OCI-LY1 (cell line): ENCODE measurements around the gene PRKG1.

Experiments
- H2AFZ ChIP-seq: fragments of 200-600 bp; sonication (generic), shearing (Covaris generic); 2 replicates; pipeline ENCODE4 v1.6.0; 2014; ENCODE audit warnings: antibody characterized with exemption, mild to moderate bottlenecking, low read length
- H3F3A ChIP-seq: fragments of 200-600 bp; sonication (generic), shearing (Covaris generic); 2 replicates; pipeline ENCODE4 v1.6.0; 2014; ENCODE audit warnings: mild to moderate bottlenecking, antibody characterized with exemption, low read length, moderate library complexity; ENCODE audit not compliant: insufficient read depth
- H3K27ac ChIP-seq: fragments of 200-600 bp; sonication (generic); 2 replicates; pipeline ENCODE4 v1.5.1; 2014; ENCODE audit warnings: low read length, mixed run types, mild to moderate bottlenecking, low read depth; ENCODE audit not compliant: poor library complexity, severe bottlenecking
- H3K27me3 ChIP-seq: fragments of 200-600 bp; sonication (generic); 2 replicates; pipeline ENCODE4 v1.6.0; 2014; ENCODE audit warnings: antibody characterized with exemption, mild to moderate bottlenecking, low read length, moderate library complexity; ENCODE audit not compliant: insufficient read depth
- H3K36me3 ChIP-seq: fragments of 200-600 bp; sonication (generic); 2 replicates; pipeline ENCODE4 v1.6.1; 2014; ENCODE audit warnings: mild to moderate bottlenecking, antibody characterized with exemption, low read length, moderate library complexity, mixed read lengths; ENCODE audit not compliant: insufficient read depth
- H3K4me1 ChIP-seq: fragments of 200-600 bp; sonication (generic); 2 replicates; pipeline ENCODE4 v1.5.1; 2014; ENCODE audit warnings: mild to moderate bottlenecking, low read length, moderate library complexity; ENCODE audit not compliant: insufficient read depth, severe bottlenecking
- H3K4me2 ChIP-seq: fragments of 200-600 bp; sonication (generic), shearing (Covaris generic); 2 replicates; pipeline ENCODE4 v1.6.1; 2014; ENCODE audit warnings: low read length
- H3K4me3 ChIP-seq: fragments of 200-600 bp; sonication (generic); 2 replicates; pipeline ENCODE4 v1.5.1; 2014; ENCODE audit warnings: low read length, low read depth, mild to moderate bottlenecking, mixed read lengths; ENCODE audit not compliant: poor library complexity, severe bottlenecking
- H3K79me2 ChIP-seq: fragments of 200-600 bp; shearing (Covaris generic); 2 replicates; pipeline ENCODE4 v1.6.1; 2016; ENCODE audit warnings: mixed run types, low read length, mixed read lengths; ENCODE audit not compliant: insufficient read depth
- H3K9ac ChIP-seq: fragments of 200-600 bp; sonication (generic), shearing (Covaris generic); 2 replicates; pipeline ENCODE4 v1.6.1; 2014; ENCODE audit warnings: mild to moderate bottlenecking, low read length, mixed read lengths
- H3K9me2 ChIP-seq: fragments of 200-600 bp; sonication (generic), shearing (Covaris generic); 2 replicates; pipeline ENCODE4 v1.6.1; 2014; ENCODE audit warnings: low read depth, mild to moderate bottlenecking, low read length, mixed read lengths
- H3K9me3 ChIP-seq: fragments of 200-600 bp; shearing (Covaris generic); 2 replicates; pipeline ENCODE4 v1.6.1; 2014; ENCODE audit warnings: low read length, mixed read lengths
- H4K20me1 ChIP-seq: fragments of 200-600 bp; sonication (generic), shearing (Covaris generic); 2 replicates; pipeline ENCODE4 v1.6.0; 2016; ENCODE audit warnings: mild to moderate bottlenecking, low read length; ENCODE audit not compliant: insufficient read depth
- EZH2 ChIP-seq: fragments of 200-600 bp; sonication (generic), shearing (Covaris generic); IDR thresholded peaks from 2 replicates; pipeline ENCODE4 v1.8.0; 2017; ENCODE audit warnings: borderline replicate concordance, mixed run types, mild to moderate bottlenecking, antibody characterized with exemption, low read length, moderate library complexity, mixed read lengths
- TF ChIP-seq, protein P1 (sequence below): fragments of 200-600 bp; sonication (generic), shearing (Covaris generic); IDR thresholded peaks from 2 replicates; pipeline ENCODE4 v1.5.1; 2017; ENCODE audit warnings: mild to moderate bottlenecking, antibody characterized with exemption, low read length, moderate library complexity, mixed read lengths

The PRKG1 gene

DNA sequence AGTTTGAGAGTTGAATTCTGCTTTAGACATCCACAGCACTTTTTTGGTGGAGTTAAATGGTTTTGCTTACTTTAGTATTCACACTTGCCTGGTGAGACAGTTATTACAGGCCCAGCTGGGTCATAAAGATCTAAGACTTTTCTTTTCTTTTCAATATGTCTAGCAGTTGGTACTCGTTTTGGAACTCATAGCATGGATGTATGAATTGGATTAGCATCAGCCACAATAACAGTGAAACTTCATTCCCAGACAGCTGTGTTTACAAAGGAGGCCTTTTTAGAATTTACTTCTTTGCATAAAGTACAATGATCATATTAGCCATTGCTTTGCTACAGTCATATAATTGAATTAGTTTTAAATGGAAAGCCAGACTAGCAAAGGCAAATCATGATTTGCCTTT lies 1071.3 kb downstream of the PRKG1 start:
- TF ChIP-seq, protein P1, sequence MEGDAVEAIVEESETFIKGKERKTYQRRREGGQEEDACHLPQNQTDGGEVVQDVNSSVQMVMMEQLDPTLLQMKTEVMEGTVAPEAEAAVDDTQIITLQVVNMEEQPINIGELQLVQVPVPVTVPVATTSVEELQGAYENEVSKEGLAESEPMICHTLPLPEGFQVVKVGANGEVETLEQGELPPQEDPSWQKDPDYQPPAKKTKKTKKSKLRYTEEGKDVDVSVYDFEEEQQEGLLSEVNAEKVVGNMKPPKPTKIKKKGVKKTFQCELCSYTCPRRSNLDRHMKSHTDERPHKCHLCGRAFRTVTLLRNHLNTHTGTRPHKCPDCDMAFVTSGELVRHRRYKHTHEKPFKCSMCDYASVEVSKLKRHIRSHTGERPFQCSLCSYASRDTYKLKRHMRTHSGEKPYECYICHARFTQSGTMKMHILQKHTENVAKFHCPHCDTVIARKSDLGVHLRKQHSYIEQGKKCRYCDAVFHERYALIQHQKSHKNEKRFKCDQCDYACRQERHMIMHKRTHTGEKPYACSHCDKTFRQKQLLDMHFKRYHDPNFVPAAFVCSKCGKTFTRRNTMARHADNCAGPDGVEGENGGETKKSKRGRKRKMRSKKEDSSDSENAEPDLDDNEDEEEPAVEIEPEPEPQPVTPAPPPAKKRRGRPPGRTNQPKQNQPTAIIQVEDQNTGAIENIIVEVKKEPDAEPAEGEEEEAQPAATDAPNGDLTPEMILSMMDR = no peak
- TF ChIP-seq EZH2 = no peak
- Histone ChIP-seq H3K4me1 (no peaks in the 10 kb centered on the region), H3K36me3 (no peaks in the 10 kb centered on the region), H3K27ac (no peak overlapping the region), H3K4me2 (no peak overlapping the region), H3K9me2 (no peaks in the 10 kb centered on the region), H3K79me2 (no peaks in the 10 kb centered on the region), H3F3A (no peaks in the 10 kb centered on the region), H3K27me3 (no peaks in the 10 kb centered on the region), H2AFZ (no peak overlapping the region), H4K20me1 (no peaks in the 10 kb centered on the region), H3K9me3 (no peaks in the 10 kb centered on the region), H3K4me3 (no peak overlapping the region), H3K9ac (no peak overlapping the region)

GRCh38 chr10:52146766-52147165 lies 1072.5 kb downstream of the PRKG1 start:
- Histone ChIP-seq H2AFZ (no peak overlapping the region), H3F3A (no peaks in the 10 kb centered on the region), H3K4me2 (no peak overlapping the region), H3K9ac (no peak overlapping the region), H3K4me3 (no peak overlapping the region), H3K36me3 (no peaks in the 10 kb centered on the region), H3K9me2 (no peaks in the 10 kb centered on the region), H3K9me3 (no peaks in the 10 kb centered on the region), H4K20me1 (no peaks in the 10 kb centered on the region), H3K79me2 (no peaks in the 10 kb centered on the region), H3K27me3 (no peaks in the 10 kb centered on the region), H3K4me1 (no peaks in the 10 kb centered on the region), H3K27ac (no peak overlapping the region)
- TF ChIP-seq, protein P1 = no peak
- TF ChIP-seq EZH2 = no peak

GRCh38 chr10:52170776-52171175 lies 1096.5 kb downstream of the PRKG1 start:
- Histone ChIP-seq H3F3A (no peaks in the 10 kb centered on the region), H3K27ac (no peak overlapping the region), H3K9ac (no peak overlapping the region), H3K9me2 (no peaks in the 10 kb centered on the region), H3K4me2 (no peak overlapping the region), H3K4me1 (no peaks in the 10 kb centered on the region), H4K20me1 (no peaks in the 10 kb centered on the region), H3K36me3 (no peaks in the 10 kb centered on the region), H3K4me3 (no peak overlapping the region), H3K9me3 (no peaks in the 10 kb centered on the region), H3K79me2 (no peaks in the 10 kb centered on the region), H3K27me3 (no peaks in the 10 kb centered on the region), H2AFZ (no peak overlapping the region)
- TF ChIP-seq, protein P1 = no peak
- no peak for TF ChIP-seq EZH2
